Dermis microvascular lymphatic vessel endothelial cell (primary cell): ENCODE measurements around the gene ZNF490. TPM values are rescaled to one million over a fixed set of nuclear protein-coding genes. Genes with fewer than 3 reads are reported as not detected.
"Not testable (repeated sequence)": the region's sequence is repeated elsewhere in the genome, so short reads cannot be mapped to it uniquely, and the experiment has no call there.

Source experiments
- DNase-seq, 2 donors: peaks; one replicate each; pipeline versions ENCODE4 v3.0.0 to v3.0.0-alpha.2; 2010; ENCODE audit warnings: low read depth in 2 of 2
- total RNA-seq: library from RNA; depleted of rRNA; stranded (reverse); fragments of >200 nt; gene quantifications from 2 replicates; pipeline ENCODE4 v1.2.1, GENCODE V29; 2014

The ZNF490 gene
- total RNA-seq, 1 donor from 2014 or later, result 6.5 TPM

DNA sequence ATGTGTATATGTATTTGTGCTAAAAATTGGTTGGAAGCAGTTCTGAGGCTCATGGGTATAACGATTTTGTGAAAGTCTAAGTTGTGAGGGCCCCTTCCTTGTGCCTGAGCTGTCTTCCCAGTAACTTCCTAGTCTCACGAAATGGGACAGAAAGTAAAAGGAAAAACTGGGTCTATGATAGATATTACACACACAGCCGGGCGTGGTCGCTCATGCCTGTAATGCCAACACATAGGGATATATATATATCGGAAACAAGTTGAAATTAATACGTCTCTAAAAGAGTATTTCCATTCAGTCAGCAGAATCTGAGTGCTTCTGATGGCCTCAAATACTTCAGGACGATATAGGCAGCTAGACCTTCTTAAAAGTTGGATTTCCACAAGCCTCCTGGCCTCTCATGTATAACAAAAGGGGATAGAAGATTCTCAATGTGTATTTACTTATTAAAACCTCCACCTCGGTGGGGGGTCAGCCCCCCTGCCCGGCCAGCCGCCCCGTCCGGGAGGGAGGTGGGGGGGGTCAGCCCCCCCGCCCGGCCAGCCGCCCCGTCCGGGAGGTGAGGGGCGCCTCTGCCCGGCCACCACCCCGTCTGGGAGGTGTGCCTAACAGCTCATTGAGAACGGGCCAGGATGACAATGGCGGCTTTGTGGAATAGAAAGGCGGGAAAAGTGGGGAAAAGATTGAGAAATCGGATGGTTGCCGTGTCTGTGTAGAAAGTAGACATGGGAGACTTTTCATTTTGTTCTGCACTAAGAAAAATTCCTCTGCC lies 10.8 kb upstream of the ZNF490 start:
- DNase-seq, result not testable (repeated sequence)

DNA sequence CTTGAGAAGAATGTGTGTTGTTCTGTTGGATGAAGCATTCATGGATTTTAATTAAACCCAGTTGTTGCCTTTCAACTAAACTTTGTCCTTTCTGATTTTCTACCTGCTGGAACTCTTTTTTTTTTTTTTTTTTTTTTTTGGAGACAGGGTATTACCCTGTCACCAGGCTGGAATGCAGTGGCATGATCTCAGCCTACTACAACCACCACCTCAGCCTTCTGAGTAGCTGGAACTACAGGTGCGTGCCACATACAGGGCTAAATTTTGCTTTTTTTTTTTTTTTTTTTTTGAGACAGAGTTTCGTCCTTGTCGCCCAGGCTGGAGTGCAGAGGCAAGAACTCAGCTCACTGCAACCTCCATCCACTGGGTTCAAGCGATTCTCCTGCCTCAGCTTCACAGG lies 7.0 kb upstream of the ZNF490 start:
- no peak for DNase-seq

DNA sequence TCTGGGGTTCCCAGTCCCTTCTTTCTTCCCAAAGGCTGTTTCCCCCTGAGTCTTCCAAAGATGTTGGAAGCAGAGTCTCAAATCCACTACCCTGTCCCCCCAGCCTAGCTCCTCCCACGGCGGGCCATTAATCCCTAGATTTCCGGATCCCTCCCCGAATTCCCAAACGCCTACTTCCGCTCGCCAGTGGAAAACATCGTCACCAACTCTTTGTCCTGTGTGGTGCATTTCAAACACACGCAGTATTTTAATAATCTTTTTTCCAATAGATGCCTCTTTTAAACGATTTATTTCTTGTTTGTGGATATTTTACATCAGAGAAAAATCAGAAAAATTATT lies 717 bp upstream of the ZNF490 start:
- DNase-seq, result peak; percentile 80 to 82

DNA sequence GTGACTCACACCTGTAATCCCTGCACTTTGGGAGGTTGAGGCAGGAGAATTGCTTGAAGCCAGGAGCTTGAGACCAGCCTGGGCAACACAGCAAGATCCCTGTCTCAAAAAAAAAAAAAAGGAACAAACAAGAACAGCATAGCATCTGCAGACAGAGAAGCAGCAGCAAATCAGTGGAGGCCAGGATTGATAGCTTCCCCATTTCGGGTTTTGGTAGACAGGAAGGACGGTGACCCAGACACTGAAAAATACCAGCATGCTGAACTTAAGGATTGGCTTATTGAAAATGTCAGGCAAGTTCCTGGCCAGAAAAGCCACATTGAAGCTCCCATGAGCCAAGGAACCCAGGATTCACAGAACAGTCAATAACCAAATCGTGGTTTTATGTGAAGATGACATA lies 3.0 kb downstream of the ZNF490 start:
- no peak for DNase-seq

DNA sequence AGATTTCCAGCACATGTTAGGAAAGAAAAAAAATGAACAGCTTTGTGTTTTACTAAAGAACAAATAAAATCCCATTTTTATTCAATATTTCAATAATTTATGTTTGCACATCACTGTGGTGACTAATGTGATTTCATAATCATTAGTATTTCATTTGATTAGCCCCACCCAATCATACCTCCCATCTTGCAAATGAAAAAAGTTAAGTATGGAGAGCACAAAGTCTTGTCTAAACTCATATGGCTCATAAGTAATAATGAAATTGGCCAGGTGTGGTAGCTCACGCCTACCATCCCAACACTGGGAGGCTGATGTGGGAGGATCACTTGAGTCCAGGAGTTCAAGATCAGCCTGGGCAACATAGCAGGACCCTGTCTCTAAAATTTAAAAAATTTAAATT lies 3.8 kb downstream of the ZNF490 start:
- no peak for DNase-seq

DNA sequence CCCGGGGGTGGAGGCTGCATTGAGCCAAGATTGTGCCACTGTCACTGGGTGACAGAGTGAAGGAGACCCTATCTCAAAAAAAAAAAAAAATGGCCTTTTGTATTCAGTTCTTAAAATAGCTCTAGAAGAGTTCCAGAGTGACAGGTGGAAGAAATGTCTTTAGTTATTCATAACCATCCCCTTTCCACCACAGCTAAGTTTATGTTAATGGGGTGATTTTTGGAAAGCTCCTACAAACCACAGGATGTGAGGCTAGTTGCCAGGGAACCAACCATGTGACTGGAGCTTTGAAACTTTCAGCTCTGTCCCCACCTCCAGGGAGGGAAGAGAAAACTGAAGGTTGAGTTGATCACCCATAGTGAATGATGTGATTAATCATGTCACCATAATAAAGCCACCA lies 6.9 kb downstream of the ZNF490 start:
- no peak for DNase-seq

DNA sequence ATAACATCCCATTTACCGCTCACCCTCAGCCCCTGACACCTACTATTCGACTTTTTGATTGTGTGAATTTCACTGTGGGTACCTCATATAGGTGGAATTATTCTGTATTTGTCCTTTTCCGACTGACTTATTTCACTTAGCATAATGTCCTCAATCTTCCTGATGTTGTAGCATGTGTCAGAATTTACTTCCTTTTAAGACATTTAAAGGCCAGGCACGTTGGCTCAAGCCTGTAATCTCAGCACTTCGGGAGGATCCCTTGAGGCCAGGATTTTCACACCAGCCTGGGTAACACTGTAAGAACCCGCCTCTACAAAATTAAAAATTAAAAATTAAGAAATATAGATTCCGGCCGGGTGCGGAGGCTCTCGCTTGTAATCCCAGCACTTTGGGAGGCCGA lies 13.0 kb downstream of the ZNF490 start:
- no peak for DNase-seq

DNA sequence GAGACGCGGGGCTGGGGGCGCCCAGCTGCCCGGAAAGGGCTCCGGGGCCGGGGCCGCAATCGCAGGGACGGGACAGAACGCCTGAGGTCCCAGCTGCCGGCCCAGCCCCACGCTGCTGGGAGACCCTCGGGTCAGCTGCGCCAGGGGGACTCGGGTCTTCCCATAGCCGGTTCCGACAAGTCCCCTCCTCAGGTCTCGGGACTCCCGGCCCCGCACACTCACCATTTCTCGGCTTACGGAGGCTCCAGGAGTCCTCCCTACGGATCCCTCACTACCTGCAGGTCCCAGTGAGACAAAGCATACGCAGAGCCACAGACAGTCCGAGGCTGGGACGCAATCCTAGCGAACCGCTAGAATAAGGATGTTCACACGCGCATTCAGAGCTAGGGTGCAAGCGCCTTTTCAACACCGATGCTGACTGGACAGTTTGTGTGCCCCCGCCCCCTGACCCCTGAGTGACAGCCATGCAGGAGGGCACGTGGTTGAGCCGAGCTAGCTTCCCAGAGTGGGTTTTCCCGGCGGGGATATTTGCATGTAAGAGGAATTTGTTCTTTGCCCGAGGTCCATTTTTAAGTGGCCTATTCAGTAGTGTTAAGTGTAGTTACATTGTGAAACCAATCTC lies 13.6 kb downstream of the ZNF490 start:
- no peak for DNase-seq

DNA sequence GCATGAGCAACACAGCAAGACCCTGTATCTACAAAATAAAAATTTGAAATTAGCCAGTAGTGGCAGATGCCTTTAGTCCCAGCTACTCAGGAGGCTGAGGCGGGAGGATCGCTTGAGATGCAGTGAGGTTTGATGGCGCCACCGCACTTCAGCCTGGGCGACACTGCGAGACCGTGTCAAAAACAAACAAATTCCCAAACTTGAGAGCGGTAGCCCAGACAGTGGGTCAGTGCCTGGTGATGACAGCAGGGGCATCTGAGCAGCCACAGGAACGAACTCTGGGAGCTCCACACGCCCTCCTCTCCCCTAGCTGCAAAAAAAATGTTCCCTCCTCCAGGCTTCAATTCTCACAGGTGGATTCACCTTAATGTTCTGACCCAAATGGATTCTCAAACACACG lies 14.1 kb downstream of the ZNF490 start:
- DNase-seq, result no peak

DNA sequence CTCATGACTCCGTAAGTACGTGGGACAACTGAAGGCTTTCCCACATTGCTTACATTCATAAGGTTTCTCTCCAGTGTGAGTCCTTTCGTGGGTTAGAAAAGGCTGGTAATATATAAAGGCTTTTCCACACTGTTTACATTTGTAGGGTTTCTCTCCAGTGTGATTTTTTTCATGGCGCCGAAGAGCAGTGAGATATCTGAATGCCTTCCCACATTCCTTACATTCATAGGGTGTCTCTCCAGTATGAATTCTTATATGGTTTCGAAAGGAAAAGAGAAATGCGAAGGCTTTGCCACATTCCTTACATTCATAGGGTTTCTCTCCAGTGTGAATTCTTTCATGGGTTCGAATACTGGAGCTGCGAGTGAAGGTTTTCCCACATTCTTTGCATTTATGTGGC lies 29.5 kb downstream of the ZNF490 start:
- no peak for DNase-seq

DNA sequence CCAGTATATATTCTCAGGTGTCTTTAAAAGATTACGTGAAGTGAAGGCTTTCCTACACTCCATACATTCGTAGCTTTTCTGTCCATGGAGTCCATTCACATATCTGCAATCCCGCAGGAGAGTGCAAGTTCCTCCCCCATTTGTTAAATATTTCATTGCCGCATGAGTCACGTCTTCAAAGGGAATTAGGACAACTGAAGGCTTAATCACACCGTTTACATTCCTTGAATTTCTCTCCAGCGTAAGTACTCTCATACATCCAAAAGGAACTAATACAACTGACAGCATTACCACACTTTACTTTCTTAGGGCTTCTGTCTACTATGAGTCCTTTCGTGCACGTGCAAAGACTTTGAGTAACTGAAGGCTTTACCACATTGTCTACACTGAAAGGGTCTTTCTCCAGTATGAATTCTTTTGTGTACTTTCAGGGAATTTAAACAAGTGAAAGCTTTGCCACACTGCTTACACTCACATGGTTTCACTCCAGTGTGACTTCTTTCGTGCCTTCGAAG lies 30.4 kb downstream of the ZNF490 start:
- no peak for DNase-seq

DNA sequence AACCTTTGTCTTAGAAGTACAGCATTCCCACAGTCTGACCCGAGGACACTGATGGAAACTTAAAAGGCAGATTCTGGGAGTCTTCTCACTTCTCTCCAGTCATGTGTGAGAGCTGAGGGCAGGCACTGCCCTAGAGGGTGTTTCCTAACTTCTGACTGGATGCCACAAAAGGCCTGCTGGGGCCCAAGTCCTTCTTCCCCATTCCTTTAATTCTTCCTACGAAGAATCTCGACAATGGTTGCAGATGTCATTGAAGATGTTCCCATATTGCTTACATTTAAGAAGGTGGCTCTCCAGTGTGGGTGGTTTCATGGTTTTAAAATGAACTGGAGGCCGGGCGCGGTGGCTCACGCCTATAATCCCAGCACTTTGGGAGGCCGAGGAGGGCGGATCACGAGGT lies 32.0 kb downstream of the ZNF490 start:
- no peak for DNase-seq

DNA sequence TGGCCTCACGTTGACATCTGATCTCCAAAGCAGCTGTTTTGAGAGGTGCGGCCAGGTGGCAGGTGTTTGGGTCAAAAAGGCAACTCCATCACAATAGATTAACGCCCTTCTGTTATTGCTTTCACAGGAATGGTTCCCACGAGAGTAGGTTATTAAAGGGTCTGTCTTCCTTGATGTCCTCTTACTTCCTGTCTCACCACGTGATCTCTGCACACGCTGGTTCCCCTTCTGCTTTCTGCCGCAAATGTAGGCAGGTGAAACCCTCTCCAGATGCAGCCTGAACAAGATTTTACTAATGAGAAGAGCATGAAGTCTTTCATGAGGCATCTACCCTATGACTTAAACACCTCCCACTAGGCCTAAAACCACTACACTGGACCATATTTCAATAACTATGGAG lies 36.6 kb downstream of the ZNF490 start:
- no peak for DNase-seq

DNA sequence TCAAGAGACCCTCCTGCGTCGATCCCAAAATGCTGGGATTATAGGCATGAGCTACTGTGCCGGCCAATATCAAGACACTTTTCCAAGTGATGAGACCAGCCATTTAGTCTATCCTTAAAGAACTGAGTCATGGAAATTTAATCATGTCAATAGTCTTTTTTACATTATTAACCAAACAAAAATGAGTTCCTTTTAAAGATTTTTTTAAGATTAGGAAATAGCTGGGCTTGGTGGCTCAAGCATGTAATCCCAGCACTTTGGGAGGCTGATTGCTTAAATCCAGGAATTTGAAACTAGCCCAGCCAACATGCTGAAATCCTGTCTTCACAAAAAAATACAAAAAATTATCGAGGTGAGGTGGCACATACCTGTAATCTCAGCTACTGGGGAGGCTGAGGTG lies 42.7 kb downstream of the ZNF490 start:
- no peak for DNase-seq

DNA sequence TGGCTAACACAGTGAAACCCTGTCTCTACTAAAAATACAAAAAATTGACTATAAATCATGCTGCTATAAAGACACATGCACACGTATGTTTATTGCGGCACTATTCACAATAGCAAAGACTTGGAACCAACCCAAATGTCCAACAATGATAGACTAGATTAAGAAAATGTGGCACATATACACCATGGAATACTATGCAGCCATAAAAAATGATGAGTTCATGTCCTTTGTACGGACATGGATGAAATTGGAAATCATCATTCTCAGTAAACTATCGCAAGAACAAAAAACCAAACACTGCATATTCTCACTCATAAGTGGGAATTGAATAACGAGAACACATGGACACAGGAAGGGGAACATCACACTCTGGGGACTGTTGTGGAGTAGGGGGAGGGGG lies 44.2 kb downstream of the ZNF490 start:
- DNase-seq, result not testable (repeated sequence)

DNA sequence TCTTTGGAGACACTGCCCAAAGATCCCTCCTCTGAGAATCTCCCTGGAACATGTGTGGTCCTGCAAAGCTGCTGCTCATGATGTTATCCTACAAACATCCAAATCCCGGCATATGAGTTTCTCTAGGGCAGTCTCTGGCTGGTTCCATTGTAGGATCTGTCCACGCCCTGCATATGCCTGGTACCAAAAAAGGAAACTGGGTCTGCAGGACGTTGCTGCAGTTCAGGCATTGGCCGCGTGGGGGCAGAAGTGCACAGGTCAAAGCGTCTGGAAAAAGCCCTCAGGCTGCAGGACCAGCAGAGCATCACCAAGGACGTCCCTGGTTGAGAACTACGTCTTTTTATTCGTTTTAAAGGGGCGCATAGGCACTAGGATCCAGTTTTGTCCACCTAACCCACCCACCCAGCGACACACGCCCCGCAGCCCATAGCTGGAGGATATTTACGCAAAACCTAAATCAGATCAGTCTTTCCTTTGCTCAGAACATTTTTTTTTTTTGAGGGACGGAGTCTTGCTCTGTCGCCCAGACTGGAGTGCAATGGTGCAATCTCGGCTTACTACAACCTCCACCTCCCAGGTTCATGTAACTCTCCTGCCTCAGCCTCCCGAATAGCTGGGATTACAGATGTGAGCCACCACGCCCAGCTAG lies 46.5 kb downstream of the ZNF490 start:
- DNase-seq, result peak; percentile 62 to 80

DNA sequence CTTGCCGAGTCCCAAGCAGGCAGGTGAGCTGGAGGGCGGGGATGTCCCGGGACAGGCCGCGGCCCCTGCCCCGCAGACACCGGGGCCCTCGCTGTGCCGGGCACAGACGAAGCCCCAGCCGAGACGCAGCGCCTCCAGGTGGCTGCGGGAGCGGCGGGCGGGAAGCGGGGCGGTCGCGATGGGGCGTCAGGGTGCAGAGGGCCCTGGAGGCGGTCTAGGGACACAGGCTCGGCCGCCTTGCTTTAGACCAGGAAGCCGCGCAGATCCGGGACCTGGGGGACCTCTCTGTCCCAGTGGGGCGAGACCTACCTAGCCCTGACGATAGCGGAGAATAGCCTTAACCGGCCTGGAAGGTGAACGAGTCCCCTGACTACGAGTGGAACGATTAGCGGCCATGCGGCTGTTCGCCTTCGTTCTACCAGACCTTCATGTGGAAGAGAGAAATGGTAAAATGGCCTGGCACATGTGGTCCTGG lies 55.1 kb downstream of the ZNF490 start:
- DNase-seq, result no peak

DNA sequence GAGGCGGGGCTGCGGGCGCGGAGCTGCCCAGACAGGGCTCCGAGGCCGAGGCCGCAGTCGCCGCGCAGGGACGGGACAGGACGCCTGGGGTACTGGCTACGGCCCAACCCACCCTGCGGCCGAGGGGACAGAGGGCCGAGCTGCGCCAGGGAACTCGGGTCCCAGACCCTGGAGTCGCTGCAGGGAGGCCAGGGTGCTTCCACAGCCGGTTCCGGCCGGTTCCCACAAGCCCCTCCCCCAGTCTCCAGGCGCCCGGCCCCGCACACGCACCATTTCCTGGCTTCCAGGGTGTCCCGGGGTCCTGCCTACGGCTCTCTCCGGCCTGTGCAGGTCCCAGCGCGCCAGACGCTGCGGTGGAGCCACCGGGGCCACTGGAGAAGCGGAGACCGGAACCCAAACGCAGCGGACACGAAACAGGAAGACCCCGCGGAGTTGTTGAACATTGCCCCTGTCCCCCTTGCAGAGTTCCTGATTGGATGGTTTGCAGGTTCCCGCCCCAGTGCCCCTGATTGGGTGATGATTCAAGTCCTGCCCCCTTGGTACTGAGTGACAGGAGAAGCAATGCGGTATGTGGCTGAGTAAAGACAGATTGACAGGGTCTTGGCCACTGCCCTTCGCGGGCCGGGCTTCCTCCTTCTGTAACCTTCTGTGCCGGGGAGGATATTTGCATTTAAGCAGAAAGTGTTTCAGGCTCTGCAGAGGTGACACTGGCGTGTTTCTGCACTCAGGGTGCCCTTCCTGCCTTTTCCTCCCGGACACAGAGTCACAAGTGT lies 59.4 kb downstream of the ZNF490 start, which contains the start of gene ZNF564:
TSS of gene ZNF564 (minus strand) at position 423 of the 773 bp plus-strand sequence. CDS start at position 273, 150 bp downstream.
- DNase-seq, result peak; percentile 97 to 99

DNA sequence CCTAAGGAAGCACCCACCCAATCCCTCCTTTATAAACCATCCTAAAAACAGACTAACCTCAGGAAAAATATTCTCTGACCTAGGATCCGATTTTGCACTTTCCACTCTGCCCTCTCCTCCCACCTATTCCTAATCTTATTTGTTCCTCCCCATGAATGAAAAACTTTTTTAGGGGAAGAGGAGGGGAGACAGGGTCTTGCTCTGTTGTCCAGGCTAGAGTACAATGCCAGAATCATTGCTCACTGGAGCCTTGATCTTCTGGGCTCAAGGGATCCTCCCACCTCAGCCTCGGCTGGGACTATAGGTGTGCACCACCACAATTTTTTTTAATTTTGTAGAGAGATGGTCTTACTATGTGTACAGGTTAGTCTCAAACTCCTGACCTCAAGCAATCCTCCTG lies 63.7 kb downstream of the ZNF490 start:
- no peak for DNase-seq

DNA sequence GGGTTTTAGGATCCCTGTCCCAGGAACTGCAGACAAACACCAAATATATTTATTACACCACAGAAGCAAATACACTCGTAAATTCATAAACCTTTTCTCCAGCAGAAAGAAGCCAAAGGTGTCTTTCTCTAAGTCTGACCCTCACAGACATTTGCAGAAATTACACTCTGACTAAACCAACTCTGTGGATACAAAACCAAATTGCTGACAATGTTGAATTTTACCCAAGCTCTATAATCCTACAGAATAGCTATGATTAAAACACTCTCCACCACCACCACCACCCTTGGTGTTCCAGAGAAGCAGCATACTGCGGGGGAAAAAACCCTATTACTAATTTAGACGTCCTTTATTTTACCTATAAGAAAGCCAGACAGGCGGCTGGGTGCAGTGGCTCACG lies 64.5 kb downstream of the ZNF490 start:
- DNase-seq, result no peak

DNA sequence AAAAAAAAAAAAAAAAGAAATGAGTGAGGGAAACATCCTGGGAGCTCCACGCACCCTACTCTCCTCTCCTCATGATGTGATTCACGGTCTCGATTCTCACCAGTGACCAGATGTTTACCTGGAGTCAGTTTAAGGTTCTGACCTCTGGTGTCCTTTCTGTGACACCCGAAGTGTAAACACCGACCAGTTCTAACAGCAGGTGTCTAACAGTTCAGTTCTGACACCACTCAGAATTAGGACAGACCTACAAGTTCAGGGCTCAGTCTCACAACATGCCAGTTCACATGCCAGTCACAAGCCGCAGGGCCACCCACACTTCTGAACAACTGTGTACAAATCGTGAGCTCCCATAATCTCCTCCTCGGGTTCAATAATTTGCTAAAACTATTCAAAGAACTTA lies 65.3 kb downstream of the ZNF490 start:
- DNase-seq, result no peak

DNA sequence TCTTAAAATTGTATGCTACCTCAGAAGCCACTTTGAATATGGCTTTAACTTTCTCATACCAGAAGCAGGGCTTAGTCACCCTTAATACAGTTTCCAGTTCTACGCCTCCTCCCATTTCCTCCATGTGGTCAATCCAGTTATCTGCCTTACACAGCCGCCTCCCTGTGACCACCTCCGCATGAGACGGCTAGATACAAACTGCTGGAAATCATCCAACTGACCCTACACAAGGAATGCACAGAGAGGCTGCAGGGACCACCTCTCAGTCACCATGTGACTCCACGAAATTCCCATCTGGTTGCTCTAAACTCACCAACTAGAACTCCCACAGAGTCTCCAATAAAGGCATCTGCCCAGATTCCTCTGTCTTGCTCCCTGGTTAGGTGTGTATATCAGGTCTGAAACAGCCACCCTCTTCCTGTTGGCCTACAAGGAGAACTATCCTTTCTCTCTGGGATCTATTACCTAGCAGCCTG lies 66.2 kb downstream of the ZNF490 start:
- DNase-seq, result peak in 1 of 2 donors; percentile 85
